Neural cell (in vitro differentiated cells): ENCODE results near the gene BCL2. TPM values are rescaled to one million over a fixed set of nuclear protein-coding genes. Genes with fewer than 3 reads are reported as not detected.

Experiments used
- H2AFZ ChIP-seq: fragments of 200-600, 300-800 bp; sonication (generic), shearing (Covaris generic); 2 replicates; pipeline ENCODE4 v1.6.0; 2014; ENCODE audit warnings: low read depth, mild to moderate bottlenecking, antibody characterized with exemption, low read length, moderate library complexity
- H3F3A ChIP-seq: fragments of 200-600 bp; shearing (Covaris generic); 2 replicates; pipeline ENCODE4 v1.6.1; 2016; ENCODE audit warnings: mild to moderate bottlenecking, moderate library complexity, mixed read lengths, antibody characterized with exemption, low read length; ENCODE audit not compliant: insufficient read depth, poor library complexity, severe bottlenecking
- H3K27ac ChIP-seq: fragments of 200-600, 300-800 bp; sonication (generic), shearing (Covaris generic); 2 replicates; pipeline ENCODE4 v1.5.1; 2014; ENCODE audit warnings: mild to moderate bottlenecking, low read length, moderate library complexity
- H3K27me3 ChIP-seq: fragments of 300-800, 200-600 bp; sonication (generic), shearing (Covaris generic); 2 replicates; pipeline ENCODE4 v1.6.0; 2014; ENCODE audit warnings: mild to moderate bottlenecking, low read depth, low read length, moderate library complexity; ENCODE audit not compliant: insufficient read depth
- H3K36me3 ChIP-seq: fragments of 300-800, 200-600 bp; sonication (generic), shearing (Covaris generic); 2 replicates; pipeline ENCODE4 v1.5.1; 2014; ENCODE audit warnings: mild to moderate bottlenecking, antibody characterized with exemption, low read length, moderate library complexity; ENCODE audit not compliant: insufficient read depth
- H3K4me2 ChIP-seq: fragments of 300-800, 200-600 bp; sonication (generic), shearing (Covaris generic); 2 replicates; pipeline ENCODE4 v1.6.0; 2014; ENCODE audit warnings: mild to moderate bottlenecking, low read length
- H3K4me3 ChIP-seq: fragments of 300-800, 200-600 bp; sonication (generic), shearing (Covaris generic); 2 replicates; pipeline ENCODE4 v1.5.1; 2014; ENCODE audit warnings: mild to moderate bottlenecking, low read length, moderate library complexity
- H3K79me2 ChIP-seq: fragments of 200-600 bp; shearing (Covaris generic); replicated peaks from 2 replicates; pipeline ENCODE4 v1.6.0; 2014; ENCODE audit warnings: mild to moderate bottlenecking, low read length, moderate library complexity; ENCODE audit not compliant: insufficient read depth
- H3K9ac ChIP-seq: fragments of 300-800, 200-600 bp; sonication (generic), shearing (Covaris generic); 2 replicates; pipeline ENCODE4 v1.6.1; 2016; ENCODE audit warnings: mild to moderate bottlenecking, low read length, mixed read lengths
- H3K9me2 ChIP-seq: fragments of 200-600 bp; shearing (Covaris generic); 2 replicates; pipeline ENCODE4 v1.6.1; 2016; ENCODE audit warnings: mild to moderate bottlenecking, low read length, mixed read lengths; ENCODE audit not compliant: insufficient read depth
- H3K9me3 ChIP-seq: fragments of 200-600, 300-800 bp; sonication (generic), shearing (Covaris generic); 2 replicates; pipeline ENCODE4 v1.6.1; 2016; ENCODE audit warnings: mild to moderate bottlenecking, mixed run types, low read length, moderate library complexity, mixed read lengths
- H4K20me1 ChIP-seq: fragments of 200-600 bp; shearing (Covaris generic); 2 replicates; pipeline ENCODE4 v1.6.1; 2016; ENCODE audit warnings: mild to moderate bottlenecking, mixed run types; ENCODE audit not compliant: insufficient read depth
- EP300 ChIP-seq: fragments of 450-650 bp; conservative IDR thresholded peaks from 2 replicates; pipeline ENCODE4 v1.6.1; 2014; ENCODE audit warnings: antibody characterized with exemption, mild to moderate bottlenecking, moderate library complexity; ENCODE audit not compliant: poor library complexity, severe bottlenecking
- EZH2 ChIP-seq: fragments of 200-600, 300-800 bp; shearing (Covaris generic), sonication (generic); IDR thresholded peaks from 2 replicates; pipeline ENCODE4 v1.6.1; 2014; ENCODE audit warnings: antibody characterized with exemption, low read length, borderline replicate concordance, mild to moderate bottlenecking; ENCODE audit not compliant: insufficient read depth, poor library complexity, severe bottlenecking
- MXI1 ChIP-seq: fragments of 450-650 bp; conservative IDR thresholded peaks from 2 replicates; pipeline ENCODE4 v1.6.1; 2014; ENCODE audit warnings: antibody characterized with exemption, mild to moderate bottlenecking; ENCODE audit not compliant: poor library complexity, severe bottlenecking
- POLR2AphosphoS5 ChIP-seq: IDR thresholded peaks from 2 replicates; pipeline ENCODE4 v1.6.1; 2012
- RAD21 ChIP-seq: fragments of 450-650 bp; conservative IDR thresholded peaks from 2 replicates; pipeline ENCODE4 v1.6.1; 2014; ENCODE audit warnings: antibody characterized with exemption, mild to moderate bottlenecking, moderate library complexity
- SMC3 ChIP-seq: fragments of 450-650 bp; conservative IDR thresholded peaks from 2 replicates; pipeline ENCODE4 v1.6.1; 2014; ENCODE audit warnings: antibody characterized with exemption, mild to moderate bottlenecking, moderate library complexity; ENCODE audit not compliant: poor library complexity
- TAF1 ChIP-seq: IDR thresholded peaks from 2 replicates; pipeline ENCODE4 v1.6.1; 2012; ENCODE audit warnings: low read depth
- polyA plus RNA-seq: library from polyadenylated mRNA; depleted of rRNA; stranded (reverse); fragments of >200 nt; gene quantifications from 2 replicates; pipeline ENCODE4 v1.2.3, GENCODE V29; 2014
- TF ChIP-seq, protein P1 (sequence below): IDR thresholded peaks from 2 replicates; pipeline ENCODE4 v1.6.1; 2012; ENCODE audit warnings: borderline replicate concordance
- TF ChIP-seq, protein P2 (sequence below): fragments of 450-650 bp; IDR thresholded peaks from 2 replicates; pipeline ENCODE4 v1.5.1; 2014; ENCODE audit warnings: antibody characterized with exemption, mild to moderate bottlenecking, moderate library complexity; ENCODE audit not compliant: poor library complexity, severe bottlenecking

The BCL2 gene
- polyA plus RNA-seq, 1 donor from 2014 or later: 3.4 TPM

GRCh38 chr18:63288311-63288710 lies 31.3 kb downstream of the BCL2 start:
- Histone ChIP-seq H3K4me2 (no peak overlapping the region), H3K79me2 (no peaks in the 10 kb centered on the region), H3K9me2 (no peaks in the 10 kb centered on the region), H3K27me3 (no peaks in the 10 kb centered on the region), H3K36me3 (no peaks in the 10 kb centered on the region), H3K4me3 (no peak overlapping the region), H3F3A (no peaks in the 10 kb centered on the region), H2AFZ (no peak overlapping the region), H3K27ac (no peak overlapping the region), H3K9me3 (no peaks in the 10 kb centered on the region), H3K9ac (no peak overlapping the region), H4K20me1 (no peaks in the 10 kb centered on the region)
- TF ChIP-seq RAD21: no peak
- TF ChIP-seq EZH2: no peak
- TF ChIP-seq, protein P1, sequence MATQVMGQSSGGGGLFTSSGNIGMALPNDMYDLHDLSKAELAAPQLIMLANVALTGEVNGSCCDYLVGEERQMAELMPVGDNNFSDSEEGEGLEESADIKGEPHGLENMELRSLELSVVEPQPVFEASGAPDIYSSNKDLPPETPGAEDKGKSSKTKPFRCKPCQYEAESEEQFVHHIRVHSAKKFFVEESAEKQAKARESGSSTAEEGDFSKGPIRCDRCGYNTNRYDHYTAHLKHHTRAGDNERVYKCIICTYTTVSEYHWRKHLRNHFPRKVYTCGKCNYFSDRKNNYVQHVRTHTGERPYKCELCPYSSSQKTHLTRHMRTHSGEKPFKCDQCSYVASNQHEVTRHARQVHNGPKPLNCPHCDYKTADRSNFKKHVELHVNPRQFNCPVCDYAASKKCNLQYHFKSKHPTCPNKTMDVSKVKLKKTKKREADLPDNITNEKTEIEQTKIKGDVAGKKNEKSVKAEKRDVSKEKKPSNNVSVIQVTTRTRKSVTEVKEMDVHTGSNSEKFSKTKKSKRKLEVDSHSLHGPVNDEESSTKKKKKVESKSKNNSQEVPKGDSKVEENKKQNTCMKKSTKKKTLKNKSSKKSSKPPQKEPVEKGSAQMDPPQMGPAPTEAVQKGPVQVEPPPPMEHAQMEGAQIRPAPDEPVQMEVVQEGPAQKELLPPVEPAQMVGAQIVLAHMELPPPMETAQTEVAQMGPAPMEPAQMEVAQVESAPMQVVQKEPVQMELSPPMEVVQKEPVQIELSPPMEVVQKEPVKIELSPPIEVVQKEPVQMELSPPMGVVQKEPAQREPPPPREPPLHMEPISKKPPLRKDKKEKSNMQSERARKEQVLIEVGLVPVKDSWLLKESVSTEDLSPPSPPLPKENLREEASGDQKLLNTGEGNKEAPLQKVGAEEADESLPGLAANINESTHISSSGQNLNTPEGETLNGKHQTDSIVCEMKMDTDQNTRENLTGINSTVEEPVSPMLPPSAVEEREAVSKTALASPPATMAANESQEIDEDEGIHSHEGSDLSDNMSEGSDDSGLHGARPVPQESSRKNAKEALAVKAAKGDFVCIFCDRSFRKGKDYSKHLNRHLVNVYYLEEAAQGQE: no peak
- no peak for TF ChIP-seq POLR2AphosphoS5
- TF ChIP-seq EP300: no peak
- TF ChIP-seq, protein P2, sequence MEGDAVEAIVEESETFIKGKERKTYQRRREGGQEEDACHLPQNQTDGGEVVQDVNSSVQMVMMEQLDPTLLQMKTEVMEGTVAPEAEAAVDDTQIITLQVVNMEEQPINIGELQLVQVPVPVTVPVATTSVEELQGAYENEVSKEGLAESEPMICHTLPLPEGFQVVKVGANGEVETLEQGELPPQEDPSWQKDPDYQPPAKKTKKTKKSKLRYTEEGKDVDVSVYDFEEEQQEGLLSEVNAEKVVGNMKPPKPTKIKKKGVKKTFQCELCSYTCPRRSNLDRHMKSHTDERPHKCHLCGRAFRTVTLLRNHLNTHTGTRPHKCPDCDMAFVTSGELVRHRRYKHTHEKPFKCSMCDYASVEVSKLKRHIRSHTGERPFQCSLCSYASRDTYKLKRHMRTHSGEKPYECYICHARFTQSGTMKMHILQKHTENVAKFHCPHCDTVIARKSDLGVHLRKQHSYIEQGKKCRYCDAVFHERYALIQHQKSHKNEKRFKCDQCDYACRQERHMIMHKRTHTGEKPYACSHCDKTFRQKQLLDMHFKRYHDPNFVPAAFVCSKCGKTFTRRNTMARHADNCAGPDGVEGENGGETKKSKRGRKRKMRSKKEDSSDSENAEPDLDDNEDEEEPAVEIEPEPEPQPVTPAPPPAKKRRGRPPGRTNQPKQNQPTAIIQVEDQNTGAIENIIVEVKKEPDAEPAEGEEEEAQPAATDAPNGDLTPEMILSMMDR: no peak
- no peak for TF ChIP-seq MXI1
- no peak for TF ChIP-seq SMC3
- TF ChIP-seq TAF1: no peak

DNA sequence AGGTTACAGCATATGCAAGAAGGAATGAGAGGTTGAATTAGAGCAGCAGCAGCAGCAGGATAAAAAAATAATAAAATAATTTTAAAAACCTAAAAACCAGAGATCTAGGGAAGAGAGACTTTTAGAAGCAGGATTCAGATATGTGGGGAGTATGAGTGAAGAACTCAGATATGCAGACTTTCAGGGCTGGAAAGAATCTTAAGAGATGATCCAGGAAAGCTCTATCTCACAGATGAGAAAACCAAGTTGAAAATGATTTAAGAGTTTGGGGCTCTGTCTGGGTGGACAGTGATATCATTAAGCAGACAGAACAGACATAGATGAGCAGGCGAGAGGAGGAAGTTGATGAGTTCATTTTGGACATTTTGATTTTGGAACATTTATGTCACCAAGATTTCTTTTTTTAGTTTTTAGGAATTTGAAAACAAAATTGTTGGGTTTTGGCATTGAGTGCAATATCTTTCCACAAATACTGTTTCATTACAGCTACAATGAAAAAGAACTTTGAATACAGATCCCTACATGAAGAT lies 31.8 kb downstream of the BCL2 start:
- no peaks in the 10 kb centered on the region for H3K36me3 ChIP-seq
- no peaks in the 10 kb centered on the region for H3K9me2 ChIP-seq
- no peaks in the 10 kb centered on the region for H3K27me3 ChIP-seq
- H3K4me3 ChIP-seq: no peak overlapping the region
- no peaks in the 10 kb centered on the region for H3F3A ChIP-seq
- no peak overlapping the region for H3K27ac ChIP-seq
- H4K20me1 ChIP-seq: no peaks in the 10 kb centered on the region
- H3K4me2 ChIP-seq: no peak overlapping the region
- no peak overlapping the region for H3K9ac ChIP-seq
- no peak for TF ChIP-seq POLR2AphosphoS5
- no peak for TF ChIP-seq SMC3
- no peak for TF ChIP-seq TAF1
- TF ChIP-seq EP300: no peak
- TF ChIP-seq RAD21: no peak
- no peak for TF ChIP-seq MXI1
- TF ChIP-seq, protein P2: no peak
- no peak for TF ChIP-seq EZH2
- TF ChIP-seq, protein P1: no peak
- H3K79me2 ChIP-seq: no peaks in the 10 kb centered on the region
- H3K9me3 ChIP-seq: no peaks in the 10 kb centered on the region
- H2AFZ ChIP-seq: no peak overlapping the region
